GM12872 (cell line): ENCODE measurements around the gene CHRNA10.

Experiments used
- CTCF ChIP-seq: IDR thresholded peaks from 3 replicates; pipeline ENCODE4 v1.5.1; 2011; ENCODE audit warnings: low read depth, mild to moderate bottlenecking, low read length, moderate library complexity; ENCODE audit not compliant: insufficient read depth

CHRNA10 gene

GRCh38 chr11:3664032-3664630 lies 7.1 kb downstream of the CHRNA10 start:
- TF ChIP-seq CTCF = no peak

GRCh38 chr11:3662856-3663255 lies 8.3 kb downstream of the CHRNA10 start:
- no peak for TF ChIP-seq CTCF

GRCh38 chr11:3660960-3661359 lies 10.2 kb downstream of the CHRNA10 start:
- no peak for TF ChIP-seq CTCF

GRCh38 chr11:3659595-3660515 lies 11.3 kb downstream of the CHRNA10 start:
- no peak for TF ChIP-seq CTCF

GRCh38 chr11:3658252-3658651 lies 12.9 kb downstream of the CHRNA10 start:
- TF ChIP-seq CTCF = no peak

- no peak for TF ChIP-seq CTCF
Observed at GRCh38 chr11:3655547-3655946, 15.6 kb downstream of the CHRNA10 start.

GRCh38 chr11:3645552-3645951 lies 25.6 kb downstream of the CHRNA10 start:
- no peak for TF ChIP-seq CTCF
